GM19043 (cell line): ENCODE measurements around the gene PHLDB2.

Experiments
- ATAC-seq: cut with Tn5 transposase; IDR thresholded peaks from one replicate; pipeline ENCODE4 v1.9.1; 2021; ENCODE audit warnings: low read depth; ENCODE audit not compliant: unreplicated experiment

PHLDB2 gene

DNA sequence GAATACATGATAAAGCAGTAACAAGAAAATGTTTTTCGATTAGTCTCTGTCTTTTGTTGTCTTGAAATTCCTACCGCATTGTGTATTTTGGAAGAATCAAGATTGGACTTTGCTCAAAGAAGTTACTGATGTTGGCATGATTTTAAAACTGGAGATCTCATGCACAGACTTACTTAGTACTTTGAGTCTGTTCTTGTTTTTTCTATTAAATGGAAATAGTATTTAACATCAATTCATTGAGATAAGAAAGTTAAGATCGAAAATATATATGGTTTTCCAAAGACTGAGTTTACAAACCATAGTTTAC, 122.3 kb downstream of the PHLDB2 start:
- ATAC-seq: no peak

DNA sequence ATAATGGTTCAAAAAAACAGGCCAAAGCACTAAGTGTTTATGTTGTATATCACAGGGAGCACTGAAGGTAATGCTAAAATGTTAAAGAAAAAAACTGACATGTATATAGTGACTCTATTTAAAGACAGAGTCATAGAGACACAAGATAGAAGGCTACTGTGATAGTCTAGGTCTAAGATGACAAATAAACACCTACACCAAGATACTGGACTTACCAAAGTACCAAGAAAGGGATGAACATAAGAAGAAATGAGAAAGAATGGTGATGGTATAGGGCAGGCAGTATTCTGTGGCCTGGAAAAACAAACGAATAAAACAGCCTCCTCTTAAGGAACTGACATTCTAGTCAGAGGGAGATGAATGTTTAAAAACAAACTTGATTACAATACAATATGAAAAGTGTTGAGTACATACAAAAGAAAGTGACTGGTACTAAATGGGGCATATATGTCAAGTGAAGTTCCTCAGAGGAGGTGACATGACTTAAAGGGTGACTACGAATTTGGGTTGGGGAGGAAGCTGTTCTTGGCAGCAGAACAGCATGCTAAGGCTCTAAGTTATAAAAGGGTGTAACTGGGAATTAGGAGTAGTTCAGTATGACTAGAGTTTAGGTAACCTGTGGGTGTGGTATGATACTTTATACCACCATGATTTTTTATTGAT, 125.7 kb downstream of the PHLDB2 start:
- no peak for ATAC-seq

DNA sequence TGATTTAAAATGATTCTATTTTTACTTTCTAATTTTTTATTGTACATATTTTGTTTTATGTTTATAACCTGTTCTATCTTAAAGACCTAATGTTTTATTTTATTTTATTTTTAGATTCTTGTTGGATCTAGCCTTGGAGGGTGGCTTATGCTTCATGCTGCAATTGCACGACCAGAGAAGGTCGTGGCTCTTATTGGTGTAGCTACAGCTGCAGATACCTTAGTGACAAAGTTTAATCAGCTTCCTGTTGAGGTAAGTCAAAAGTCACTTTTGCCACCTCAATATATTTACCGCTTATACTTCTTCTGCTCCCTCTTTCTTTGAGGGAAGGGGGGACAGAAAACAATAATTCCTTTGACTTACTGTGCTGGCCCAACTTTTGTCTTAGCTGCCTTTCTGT, 127.7 kb downstream of the PHLDB2 start:
- no peak for ATAC-seq

DNA sequence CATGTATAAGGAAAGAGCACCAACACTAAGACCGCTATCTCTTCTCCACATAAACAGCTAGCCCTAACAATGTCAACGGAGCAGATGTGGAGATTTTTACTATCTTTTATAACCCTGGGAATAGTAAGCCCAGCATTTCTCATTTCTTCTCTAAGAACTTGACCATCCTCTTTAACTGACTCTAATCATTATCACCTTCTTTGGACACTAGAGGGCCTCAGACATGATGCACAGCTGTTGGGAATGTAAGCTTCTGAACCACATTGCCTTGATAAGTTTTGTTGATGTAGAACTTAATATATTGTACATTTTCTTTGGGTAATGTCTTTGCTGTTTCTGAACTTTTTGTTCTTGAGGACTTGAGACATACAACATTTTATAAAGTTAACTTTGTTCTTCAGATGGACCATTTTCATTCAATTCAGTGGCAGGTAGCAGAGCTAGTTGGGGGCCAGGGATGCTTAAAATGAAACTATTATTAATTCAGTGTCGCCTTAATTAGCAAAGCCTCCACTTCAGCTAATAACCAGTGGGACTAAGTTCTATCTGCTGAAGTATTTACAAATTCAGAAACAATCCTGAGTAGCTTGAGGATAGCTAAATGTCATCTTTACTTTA, 130.1 kb downstream of the PHLDB2 start:
- peak; percentile 91 for ATAC-seq

DNA sequence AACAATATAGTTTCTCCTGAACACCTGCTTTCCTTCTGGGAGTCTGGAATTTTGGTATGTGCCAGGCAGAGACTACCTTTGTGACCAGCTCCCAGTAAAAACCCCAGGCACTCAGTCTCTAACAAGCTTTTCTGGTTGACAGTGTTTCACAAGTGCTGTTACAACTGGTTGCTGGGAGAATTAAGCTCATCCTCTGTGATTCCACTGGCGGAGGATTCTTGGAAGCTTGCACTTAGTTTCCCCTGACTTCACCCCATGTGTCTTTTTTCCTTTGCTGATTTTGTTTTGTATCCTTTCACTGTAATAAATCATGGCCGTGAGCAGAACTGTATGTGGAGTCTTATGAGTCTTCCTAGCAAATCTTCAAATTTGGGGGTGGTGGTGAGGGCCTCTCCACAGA, 134.0 kb downstream of the PHLDB2 start:
- no peak for ATAC-seq

DNA sequence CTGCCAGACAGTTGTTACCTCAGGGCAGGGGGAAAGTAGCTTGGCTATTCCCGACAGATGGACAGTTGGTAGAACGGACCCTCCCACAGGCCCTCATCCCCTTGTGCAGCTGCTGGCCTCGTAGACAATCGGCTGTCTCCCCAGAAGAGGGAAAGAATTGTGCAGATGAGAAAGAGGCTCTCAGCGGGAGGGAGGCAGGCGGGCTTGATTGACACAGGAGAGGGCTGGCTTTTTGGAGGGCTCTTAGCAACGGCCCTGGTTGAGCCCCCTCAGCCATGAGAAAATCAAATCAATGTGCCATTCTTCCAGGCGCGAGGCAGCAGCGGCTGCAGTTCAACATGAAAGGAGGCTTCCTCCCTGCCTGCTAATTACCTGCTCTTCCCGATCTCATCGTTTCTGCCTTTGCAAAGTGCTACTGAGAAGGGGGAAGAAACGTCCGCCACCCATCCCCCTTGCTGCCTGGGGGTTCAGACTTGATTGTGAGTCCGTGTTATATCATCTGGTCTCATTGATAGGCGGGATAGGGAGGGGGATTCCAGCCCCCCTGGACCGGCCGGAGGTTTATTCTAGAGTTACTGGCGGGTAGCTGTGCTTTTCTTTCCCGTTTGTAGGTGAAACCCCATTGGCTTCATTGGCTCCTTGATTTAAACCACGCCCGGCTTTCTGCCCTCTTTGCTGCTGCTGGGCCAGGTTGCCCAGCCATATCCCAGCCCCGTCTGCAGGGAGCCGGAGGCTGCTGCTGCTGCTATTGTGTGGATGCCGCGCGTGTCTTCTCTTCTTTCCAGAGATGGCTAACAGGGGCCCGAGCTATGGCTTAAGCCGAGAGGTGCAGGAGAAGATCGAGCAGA, 139.8 kb downstream of the PHLDB2 start, which contains the start of gene TAGLN3:
TSS of gene TAGLN3 (plus strand) at position 287 of the 848 bp plus-strand sequence. CDS start at position 788, 501 bp downstream.
- no peak for ATAC-seq

DNA sequence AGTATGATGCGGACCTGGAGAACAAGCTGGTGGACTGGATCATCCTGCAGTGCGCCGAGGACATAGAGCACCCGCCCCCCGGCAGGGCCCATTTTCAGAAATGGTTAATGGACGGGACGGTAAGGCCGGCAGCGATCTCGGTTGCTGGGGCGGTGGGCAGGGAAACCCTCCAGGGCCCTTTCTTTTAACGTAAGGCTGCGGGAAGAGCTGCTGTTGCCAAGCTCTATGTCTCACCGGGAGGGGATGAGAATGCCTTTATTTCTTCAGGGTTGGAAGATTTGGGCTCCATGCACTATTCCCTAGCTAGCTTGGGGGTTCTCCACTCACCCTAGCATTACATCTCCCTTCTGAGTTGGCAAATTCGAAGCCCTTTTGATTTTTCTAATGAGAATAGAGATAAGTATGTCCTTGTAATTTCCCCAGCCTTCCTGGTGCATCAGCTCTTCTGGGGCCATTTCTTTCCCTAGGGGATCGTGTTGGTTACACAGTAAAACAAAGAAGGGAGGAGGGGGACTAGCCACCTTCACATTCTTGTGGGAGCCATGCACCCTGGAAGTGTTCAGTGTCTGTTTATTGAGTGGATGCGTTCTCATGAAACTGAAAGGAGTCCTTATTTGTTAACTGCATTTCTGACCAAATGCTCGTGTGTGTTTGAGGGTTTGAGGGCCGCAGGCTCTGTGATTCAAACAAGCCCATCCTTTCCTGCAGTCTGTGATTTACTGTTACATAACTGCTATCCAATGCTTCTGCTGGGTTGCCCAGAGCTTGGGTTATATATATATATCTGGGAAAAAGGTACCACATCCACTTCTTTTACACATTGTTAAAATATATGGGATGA, 140.6 kb downstream of the PHLDB2 start:
- no peak for ATAC-seq

DNA sequence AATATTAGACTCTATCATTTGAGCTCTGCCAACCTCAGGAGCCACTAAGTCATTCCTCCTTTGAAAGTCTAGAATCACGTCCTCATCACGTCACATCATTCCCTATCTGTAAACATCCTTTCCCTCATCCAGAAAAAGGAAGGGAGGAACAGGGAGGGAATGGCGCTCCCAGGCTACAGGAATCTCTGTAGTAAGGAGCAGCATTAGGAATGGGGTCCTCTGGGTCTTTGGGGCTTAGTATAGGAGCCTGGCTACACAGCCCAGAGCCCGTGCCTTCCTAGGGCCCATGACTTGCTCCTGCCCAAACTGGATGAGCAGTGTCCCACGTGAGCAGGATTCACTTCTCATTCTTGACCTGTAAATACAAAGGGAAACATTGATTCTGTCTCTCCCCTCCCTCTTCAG, 141.3 kb downstream of the PHLDB2 start:
- ATAC-seq: no peak

DNA sequence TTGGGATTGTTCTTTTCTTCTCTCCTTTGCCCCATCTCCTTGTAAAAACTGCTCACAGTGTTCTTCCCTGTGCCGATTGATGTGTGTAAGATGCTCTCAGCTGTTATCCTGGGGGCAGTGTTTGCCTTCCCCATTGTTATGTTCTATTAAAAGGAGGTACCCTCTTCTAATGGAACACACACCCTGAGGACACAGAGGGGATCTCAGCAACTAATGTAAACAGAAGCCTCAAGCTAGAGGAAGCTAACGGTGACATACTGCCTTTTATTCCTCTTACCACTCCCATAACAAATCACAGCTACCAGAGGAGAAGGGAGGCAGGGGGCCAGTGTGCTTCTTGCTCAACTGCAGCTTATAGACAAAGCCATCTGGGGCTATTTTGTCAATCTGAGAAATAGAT, 141.9 kb downstream of the PHLDB2 start:
- no peak for ATAC-seq

DNA sequence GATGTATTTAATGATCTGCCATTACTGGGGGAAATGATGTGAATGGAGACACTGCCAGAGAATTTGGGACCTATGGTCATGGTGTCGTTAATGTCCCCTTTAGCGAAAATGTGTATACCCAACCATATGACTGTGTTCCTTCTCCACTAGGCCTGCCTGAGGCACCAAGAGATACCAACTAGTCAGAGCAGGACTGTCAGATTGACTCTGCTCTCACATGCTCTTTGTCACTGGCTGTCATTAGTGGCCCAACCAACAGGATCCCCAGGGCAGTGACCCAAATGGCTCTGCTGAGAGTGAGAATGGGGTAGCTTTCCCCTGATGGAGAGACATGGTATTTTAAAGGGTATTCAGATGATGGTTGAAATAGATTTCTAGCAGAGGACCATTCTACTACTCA, 142.5 kb downstream of the PHLDB2 start:
- ATAC-seq: no peak

DNA sequence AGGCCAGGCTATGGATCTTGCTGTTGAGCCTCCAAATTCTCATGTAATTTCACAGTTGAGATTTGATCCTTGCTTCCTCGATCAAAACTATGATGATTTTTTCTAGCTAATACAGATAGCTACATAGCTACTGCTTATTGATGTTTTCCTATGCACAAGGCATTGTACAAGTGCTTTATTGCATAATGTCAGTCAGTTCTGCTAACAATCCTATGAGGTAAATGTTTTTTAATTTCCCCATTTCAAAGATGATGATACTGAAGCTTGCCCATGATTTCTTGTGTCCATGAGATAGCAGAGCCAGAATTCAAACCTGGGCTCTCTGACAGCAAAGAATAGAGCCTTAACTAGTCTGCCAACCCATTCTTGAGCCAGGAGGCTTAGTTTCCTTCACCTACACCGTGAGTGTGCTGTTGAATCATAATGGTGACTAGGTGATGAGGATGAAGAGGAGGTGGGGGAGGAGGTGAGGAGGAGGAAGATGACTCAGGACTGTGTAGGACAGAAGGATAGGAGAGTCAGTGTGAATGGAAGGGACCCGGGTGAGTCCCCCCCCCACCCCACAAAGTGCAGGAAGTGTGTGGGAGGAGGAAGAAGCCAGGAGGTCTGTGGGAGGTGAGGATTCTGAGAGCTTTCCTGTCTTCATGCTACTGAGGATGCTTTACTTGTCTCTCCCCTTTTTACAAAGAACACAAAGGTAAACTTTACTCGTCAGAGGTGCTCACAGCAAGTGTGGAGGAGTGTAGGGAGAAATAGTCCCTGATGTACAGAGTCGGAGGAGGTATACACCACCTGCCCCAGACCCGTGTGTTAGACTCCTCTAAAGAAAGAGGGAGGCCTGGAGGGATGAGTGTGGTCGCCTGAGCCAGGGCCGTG, 143.3 kb downstream of the PHLDB2 start:
- ATAC-seq: no peak

DNA sequence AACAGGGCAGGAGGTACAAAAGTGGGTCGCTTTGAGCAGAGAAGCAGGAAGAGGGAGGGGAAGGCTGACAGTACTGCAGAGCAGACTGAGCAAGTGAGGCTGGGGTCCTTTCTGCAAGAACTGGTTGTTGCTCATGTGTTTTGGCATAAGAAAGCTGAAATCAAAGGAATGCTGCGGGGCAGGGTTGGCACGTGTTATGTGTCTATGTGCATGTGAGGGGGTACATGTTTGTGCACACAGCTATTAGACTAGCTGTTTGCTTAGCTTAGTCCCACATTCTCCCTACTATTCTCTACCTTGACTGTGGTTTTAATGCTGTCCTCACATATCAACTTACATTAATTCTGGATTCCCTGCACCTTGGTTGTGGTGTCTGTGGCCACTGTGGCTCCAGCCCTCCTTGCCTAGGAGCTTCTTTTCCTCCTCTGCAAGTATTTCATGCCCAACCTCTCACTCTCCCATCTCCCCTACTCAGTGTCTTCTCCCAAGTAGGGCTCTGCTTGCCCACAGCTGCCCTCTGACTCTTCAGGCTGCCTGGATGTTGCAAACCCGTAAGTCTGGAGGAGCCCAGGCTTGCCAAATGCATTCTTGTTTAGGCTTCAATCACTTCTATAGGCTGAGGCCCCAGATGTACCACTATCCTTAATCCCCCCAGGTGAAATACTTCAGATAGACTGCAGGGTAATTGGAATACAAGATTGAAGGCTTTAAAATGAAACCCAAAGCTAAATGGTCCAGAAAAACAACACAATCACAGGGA, 144.4 kb downstream of the PHLDB2 start:
- no peak for ATAC-seq

DNA sequence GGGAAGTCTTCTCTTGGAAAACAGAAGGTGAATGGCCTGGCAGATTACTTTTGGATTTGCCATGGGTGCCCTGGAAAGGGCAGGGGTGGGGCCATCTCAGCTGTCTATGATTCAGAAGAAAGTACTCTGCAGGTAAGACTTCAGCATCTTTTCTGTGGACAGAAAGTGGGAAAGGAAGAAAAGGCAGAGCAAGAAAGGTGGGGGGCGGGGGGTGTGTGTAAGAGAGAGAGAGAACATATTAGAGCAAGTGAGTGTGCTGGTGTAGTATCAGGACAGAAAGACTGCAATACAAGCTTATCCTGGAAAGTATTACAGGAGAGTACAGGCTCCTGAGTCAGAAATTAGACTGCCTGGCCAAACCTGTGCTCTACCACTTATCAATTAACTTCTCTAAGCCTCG, 145.1 kb downstream of the PHLDB2 start:
- ATAC-seq: no peak

DNA sequence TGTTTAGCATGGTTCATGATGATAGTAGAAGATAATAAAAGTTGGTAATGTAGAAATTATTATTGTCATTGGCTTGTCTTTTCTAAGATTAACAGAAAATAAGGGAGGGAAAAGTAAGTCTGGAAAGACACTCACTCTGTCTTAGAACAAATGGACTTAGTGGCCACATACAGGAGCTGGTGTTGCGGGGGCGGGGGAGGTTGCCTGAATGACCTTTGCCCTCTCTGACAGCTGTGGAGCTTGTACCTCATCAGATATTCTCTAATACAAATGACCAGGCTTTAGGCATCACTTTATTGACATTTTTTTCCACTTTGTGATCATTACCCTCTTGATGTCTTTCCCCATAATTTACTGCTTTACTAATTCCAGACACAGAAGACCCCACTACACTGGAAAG, 145.6 kb downstream of the PHLDB2 start:
- ATAC-seq: no peak

DNA sequence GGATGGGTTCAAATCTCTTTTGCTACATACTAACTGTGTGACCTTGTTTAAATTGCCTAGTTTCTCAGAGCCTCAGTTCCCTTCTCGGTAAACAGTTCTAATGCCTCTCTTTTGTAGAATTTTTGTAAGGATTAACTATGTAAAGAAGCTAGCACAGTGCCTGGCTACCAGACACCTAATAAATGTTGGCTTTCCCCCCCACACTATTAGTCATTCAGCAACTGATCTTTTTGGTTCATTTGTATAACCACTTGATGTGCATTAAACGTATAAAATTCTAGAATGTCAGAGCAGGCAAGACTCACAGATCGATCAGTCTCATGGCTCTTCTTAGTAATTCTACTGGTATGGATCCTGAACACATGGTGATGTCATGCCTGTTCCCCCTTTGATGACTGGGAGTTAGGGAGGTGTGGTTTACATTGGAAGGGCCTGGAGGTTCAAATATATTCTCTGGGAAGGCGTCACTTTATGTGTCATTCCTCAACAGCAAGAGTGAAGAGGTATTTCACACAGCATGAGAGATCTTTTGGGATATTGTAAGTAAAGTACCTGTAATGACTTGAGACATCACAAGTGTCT, 146.1 kb downstream of the PHLDB2 start:
- ATAC-seq: no peak

DNA sequence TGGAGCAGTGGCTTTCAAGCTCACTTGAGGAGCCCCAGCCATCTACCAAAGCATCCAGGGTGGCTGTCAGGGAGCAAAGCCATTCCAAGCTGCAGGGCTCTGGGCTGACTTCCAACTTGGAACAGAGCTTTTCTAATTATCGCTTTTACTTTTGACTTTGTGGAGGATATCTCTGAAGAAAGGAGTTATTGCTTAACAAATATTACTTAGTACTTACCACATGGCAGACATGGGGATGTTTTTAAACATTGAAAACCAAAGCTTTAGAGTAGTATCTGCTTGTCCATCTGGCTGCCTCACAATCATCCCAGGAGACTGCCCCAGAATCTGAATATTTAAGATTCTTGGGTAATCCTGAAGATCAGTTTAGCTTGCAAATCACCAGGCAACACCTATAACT, 148.6 kb downstream of the PHLDB2 start:
- no peak for ATAC-seq

DNA sequence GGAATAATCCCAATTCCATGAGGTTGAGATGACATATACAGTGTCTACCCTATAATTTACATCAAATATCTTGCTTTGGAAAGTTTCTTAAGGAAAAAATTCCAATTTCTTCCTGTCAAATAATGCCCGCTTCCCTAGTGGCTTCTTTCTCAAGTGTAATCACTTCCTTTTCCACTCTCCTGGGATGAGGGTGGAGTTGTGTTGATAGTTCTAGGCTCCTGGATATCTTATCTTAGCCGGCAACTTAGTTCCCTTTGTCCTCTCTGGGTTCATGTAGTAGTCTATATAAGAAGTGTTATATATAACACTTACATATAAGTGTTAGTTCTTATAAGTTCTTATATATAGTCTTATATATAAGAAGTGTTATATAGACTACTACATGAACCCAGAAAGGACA, 150.6 kb downstream of the PHLDB2 start:
- no peak for ATAC-seq

DNA sequence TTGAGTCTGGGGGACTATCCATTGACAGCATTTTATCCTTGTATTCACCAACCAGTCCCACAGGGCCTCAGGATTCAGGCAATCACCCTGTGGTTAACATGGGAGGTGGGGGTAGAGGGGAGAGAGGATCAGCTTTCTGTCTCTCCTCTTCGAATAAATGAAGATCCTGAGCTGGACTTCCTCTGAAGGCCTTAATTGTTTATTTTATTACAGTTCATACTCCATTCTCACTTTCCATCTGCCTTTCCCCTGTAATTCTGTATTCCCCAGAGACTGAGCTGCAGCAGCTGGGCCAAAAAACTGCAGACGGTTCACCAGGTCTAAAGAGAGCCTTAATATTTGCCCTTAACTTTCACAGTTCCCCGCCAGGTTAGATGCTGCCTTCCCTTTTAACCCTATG, 151.6 kb downstream of the PHLDB2 start:
- no peak for ATAC-seq

DNA sequence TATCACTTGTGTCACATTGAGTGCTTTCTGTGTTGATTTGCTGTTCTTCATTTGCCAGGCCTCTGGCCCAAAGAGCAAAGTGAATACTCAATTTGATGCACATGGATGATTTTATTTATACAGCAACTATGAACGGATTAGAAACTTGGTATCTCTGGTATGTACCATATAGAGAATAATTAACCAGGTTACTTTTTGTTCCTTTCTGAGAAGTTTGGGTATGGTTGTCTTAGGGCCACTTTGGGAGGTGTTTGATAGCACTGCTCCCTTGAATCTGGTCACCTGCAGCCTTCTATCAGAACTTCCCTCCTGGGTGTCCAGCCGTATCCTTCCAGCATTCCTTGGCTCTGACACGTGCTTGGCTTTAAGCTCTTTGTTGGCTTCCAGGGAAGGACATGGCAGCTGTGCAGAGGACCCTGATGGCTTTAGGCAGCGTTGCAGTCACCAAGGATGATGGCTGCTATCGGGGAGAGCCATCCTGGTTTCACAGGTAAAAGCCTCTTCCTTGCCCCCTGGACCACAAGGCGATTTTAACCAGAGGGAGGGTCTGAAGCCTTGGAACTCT, 152.4 kb downstream of the PHLDB2 start:
- ATAC-seq: no peak
